PC-9 (cell line): ENCODE measurements around the gene NDUFB11. TPM values are rescaled to one million over a fixed set of nuclear protein-coding genes. Genes with fewer than 3 reads are reported as not detected.
A peak's percentile ranks its signal among the peaks of the same experiment; 100 is the strongest.
"Not testable (repeated sequence)": the region's sequence is repeated elsewhere in the genome, so short reads cannot be mapped to it uniquely, and the experiment has no call there.

Source experiments
- BruUV-seq: library from RNA; stranded (reverse); fragments of 400-500 nt; replicated peaks from 2 replicates; lab custom pipeline; 2021; lab: Mats Ljungman, UMichigan
- CTCF ChIA-PET: fragments of 300-600 bp; sonication (Branson Sonifier 250); formaldehyde crosslinking; loops from one replicate; lab custom pipeline; 2022; ENCODE audit warnings: antibody characterized with exemption; lab: Charles Lee
- POLR2A ChIA-PET: fragments of 300-600 bp; sonication (Branson Sonifier 250); formaldehyde crosslinking; loops from one replicate; lab custom pipeline; 2022; ENCODE audit warnings: antibody characterized with exemption; ENCODE audit not compliant: unreplicated experiment; lab: Charles Lee
- DNase-seq, 2 experiments: peaks; one replicate each; pipeline versions ENCODE4 v3.0.0 to v3.0.0-alpha.2; 2015 to 2022; ENCODE audit warnings: mixed read lengths in 1 of 2
- H2AFZ ChIP-seq: fragments of 200-600 bp; sonication (generic); 2 replicates; pipeline ENCODE4 v1.8.1; 2017; ENCODE audit warnings: antibody characterized with exemption
- H3F3A ChIP-seq: fragments of 200-600 bp; sonication (generic); 2 replicates; pipeline ENCODE4 v1.8.1; 2017; ENCODE audit warnings: antibody characterized with exemption, mild to moderate bottlenecking, low read depth; ENCODE audit not compliant: insufficient read depth
- H3K27ac ChIP-seq: fragments of 200-600 bp; sonication (generic); 2 replicates; pipeline ENCODE4 v1.6.1; 2016; ENCODE audit warnings: mixed run types
- H3K27me3 ChIP-seq: fragments of 200-600 bp; sonication (generic); 2 replicates; pipeline ENCODE4 v1.6.1; 2016; ENCODE audit warnings: low read depth, mixed run types; ENCODE audit not compliant: insufficient read depth
- H3K36me3 ChIP-seq: fragments of 200-600 bp; sonication (generic); 2 replicates; pipeline ENCODE4 v1.6.1; 2016; ENCODE audit warnings: low read depth, mixed run types
- H3K4me1 ChIP-seq: fragments of 200-600 bp; sonication (generic); replicated peaks from 2 replicates; pipeline ENCODE4 v1.6.1; 2016; ENCODE audit warnings: mixed run types; ENCODE audit not compliant: insufficient read depth
- H3K4me2 ChIP-seq: fragments of 200-600 bp; sonication (generic); 2 replicates; pipeline ENCODE4 v1.6.1; 2017; ENCODE audit warnings: mixed run types
- H3K4me3 ChIP-seq: fragments of 200-600 bp; sonication (generic); 2 replicates; pipeline ENCODE4 v1.6.1; 2016; ENCODE audit warnings: mixed run types
- H3K79me2 ChIP-seq: fragments of 200-600 bp; sonication (generic); 2 replicates; pipeline ENCODE4 v1.6.1; 2017; ENCODE audit warnings: low read depth, mixed run types
- H3K9me2 ChIP-seq: fragments of 200-600 bp; sonication (generic); 2 replicates; pipeline ENCODE4 v1.8.1; 2017; ENCODE audit warnings: mild to moderate bottlenecking; ENCODE audit not compliant: insufficient read depth
- H3K9me3 ChIP-seq: fragments of 200-600 bp; sonication (generic); 2 replicates; pipeline ENCODE4 v1.8.1; 2016; ENCODE audit warnings: low read depth; ENCODE audit not compliant: insufficient read depth
- H4K20me1 ChIP-seq: fragments of 200-600 bp; sonication (generic); 2 replicates; pipeline ENCODE4 v1.8.1; 2017; ENCODE audit not compliant: insufficient read depth
- EZH2 ChIP-seq: fragments of 200-600 bp; sonication (generic); IDR thresholded peaks from 2 replicates; pipeline ENCODE4 v1.8.0; 2017; ENCODE audit warnings: antibody characterized with exemption, low read depth
- intact Hi-C: fragments of 100-400 bp; cut with micrococcal nuclease; formaldehyde crosslinking; loops from one replicate; pipeline ENCODE4 v1.10.0; 2022; ENCODE audit not compliant: unreplicated experiment
- total RNA-seq: library from RNA; stranded (reverse); gene quantifications from 2 replicates; pipeline ENCODE4 v1.2.3, GENCODE V29; 2021
- TF ChIP-seq, protein P1 (sequence below): fragments of 200-600 bp; sonication (generic); conservative IDR thresholded peaks from 2 replicates; pipeline ENCODE4 v1.6.1; 2017; ENCODE audit warnings: mixed run types, antibody characterized with exemption, mild to moderate bottlenecking, moderate library complexity

The NDUFB11 gene
- total RNA-seq, 1 experiment from 2014 or later = 58.2 TPM

- Histone ChIP-seq H3K9me3 (no peaks in the 10 kb centered on the region), H4K20me1 (peaks cover 5% of the 10 kb centered on the region; the same call in 1 of the 2 replicates), H3K27me3 (no peaks in the 10 kb centered on the region), H3K4me3 (peak overlapping the region; percentile 57; the same call in 1 of the 2 replicates), H3F3A (no peaks in the 10 kb centered on the region), H2AFZ (no peak overlapping the region), H3K79me2 (peaks cover 48% of the 10 kb centered on the region), H3K4me1 (no peaks in the 10 kb centered on the region), H3K4me2 (peak overlapping the region; percentile 68), H3K9me2 (no peaks in the 10 kb centered on the region), H3K27ac (peak overlapping the region; percentile 81), H3K36me3 (no peaks in the 10 kb centered on the region)
- no peak for DNase-seq
- ChIA-PET POLR2A (interaction anchor here (0.6 kb wide), 1 partner anchor 16 kb away, joined by 9 read pairs; no protein-coding TSS in a partner anchor), CTCF (no interaction called here)
- no TSS peak for BruUV-seq
- intact Hi-C loops = no loop called here
- TF ChIP-seq, protein P1, sequence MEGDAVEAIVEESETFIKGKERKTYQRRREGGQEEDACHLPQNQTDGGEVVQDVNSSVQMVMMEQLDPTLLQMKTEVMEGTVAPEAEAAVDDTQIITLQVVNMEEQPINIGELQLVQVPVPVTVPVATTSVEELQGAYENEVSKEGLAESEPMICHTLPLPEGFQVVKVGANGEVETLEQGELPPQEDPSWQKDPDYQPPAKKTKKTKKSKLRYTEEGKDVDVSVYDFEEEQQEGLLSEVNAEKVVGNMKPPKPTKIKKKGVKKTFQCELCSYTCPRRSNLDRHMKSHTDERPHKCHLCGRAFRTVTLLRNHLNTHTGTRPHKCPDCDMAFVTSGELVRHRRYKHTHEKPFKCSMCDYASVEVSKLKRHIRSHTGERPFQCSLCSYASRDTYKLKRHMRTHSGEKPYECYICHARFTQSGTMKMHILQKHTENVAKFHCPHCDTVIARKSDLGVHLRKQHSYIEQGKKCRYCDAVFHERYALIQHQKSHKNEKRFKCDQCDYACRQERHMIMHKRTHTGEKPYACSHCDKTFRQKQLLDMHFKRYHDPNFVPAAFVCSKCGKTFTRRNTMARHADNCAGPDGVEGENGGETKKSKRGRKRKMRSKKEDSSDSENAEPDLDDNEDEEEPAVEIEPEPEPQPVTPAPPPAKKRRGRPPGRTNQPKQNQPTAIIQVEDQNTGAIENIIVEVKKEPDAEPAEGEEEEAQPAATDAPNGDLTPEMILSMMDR = no peak
- TF ChIP-seq EZH2 = no peak
These were observed 1.1 kb upstream of the NDUFB11 start for GRCh38 chrX:47145395-47146120.

DNA sequence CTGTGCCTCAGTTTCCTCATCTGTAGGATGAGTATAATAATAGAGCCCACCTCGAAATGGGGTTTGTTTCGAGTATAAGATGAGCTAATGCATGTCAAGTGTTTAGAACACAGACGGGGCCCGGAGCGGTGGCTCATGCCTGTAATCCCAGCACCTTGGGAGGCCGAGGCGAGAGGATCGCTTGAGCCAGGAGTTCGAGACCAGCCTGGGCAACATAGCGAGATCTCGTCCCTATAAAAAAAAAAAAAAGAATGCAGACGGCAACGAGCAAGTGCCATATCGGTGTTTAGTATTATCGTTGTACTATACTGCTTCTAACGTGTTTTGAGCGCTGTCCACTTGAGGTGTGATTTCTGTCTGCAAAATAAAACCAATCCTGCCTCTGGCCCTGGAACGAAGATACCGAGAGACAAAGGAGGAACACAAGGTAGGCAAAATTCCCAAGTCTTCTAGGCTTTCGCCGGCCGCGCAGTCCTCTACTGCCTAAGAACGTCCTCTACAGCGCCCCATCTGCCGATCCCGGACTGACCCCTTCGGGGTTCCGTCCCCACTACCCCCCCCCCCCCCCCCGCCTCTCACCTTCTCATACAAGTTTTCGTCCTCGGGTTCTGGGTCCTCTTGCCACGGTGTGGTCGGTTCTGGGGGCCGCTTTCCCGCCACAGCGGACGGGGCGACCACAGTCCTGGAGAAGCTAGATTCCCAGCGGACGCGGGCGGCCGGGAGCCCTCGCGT, 442 bp downstream of the NDUFB11 start:
- peaks cover 5% of the 10 kb centered on the region; the same call in 1 of the 2 replicates for H4K20me1 ChIP-seq
- H3K27me3 ChIP-seq = no peaks in the 10 kb centered on the region
- DNase-seq = no peak
- TF ChIP-seq, protein P1 = no peak
- TF ChIP-seq EZH2 = no peak
- intact Hi-C loops = no loop called here
- TSS peak; percentile 67 for BruUV-seq
- H3K9me3 ChIP-seq = no peaks in the 10 kb centered on the region
- no peaks in the 10 kb centered on the region for H3F3A ChIP-seq
- POLR2A ChIA-PET = no interaction called here
- no peaks in the 10 kb centered on the region for H3K4me1 ChIP-seq
- H2AFZ ChIP-seq = peak overlapping the region; percentile 39; the same call in 1 of the 2 replicates
- H3K79me2 ChIP-seq = peaks cover 39% of the 10 kb centered on the region
- H3K4me2 ChIP-seq = peak overlapping the region; percentile 65
- CTCF ChIA-PET = interaction anchor here (1.0 kb wide), 1 partner anchor 10 kb away, joined by 3 read pairs; no protein-coding TSS in a partner anchor
- H3K27ac ChIP-seq = peak overlapping the region; percentile 81; the same call in 1 of the 2 replicates
- peak overlapping the region; percentile 57 for H3K4me3 ChIP-seq
- H3K9me2 ChIP-seq = no peaks in the 10 kb centered on the region
- H3K36me3 ChIP-seq = no peaks in the 10 kb centered on the region

DNA sequence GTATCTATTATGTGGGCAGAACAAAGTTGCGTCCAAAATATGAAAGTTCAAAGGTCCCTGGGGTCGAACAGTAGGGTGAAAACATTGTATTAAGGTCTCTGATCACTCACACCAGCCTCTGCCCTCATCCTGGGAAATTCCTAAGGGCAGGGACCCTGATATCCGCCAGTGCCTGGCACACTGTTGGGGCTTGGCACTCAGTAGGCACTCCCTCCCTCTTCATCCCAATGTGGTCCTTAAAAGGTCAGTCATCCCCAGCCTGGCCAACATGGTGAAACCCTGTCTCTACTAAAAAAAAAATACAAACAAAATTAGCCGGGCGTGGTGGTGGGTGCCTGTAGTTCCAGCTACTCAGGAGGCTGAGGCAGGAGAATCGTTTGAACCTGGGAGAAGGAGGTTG, 6.3 kb downstream of the NDUFB11 start:
- intact Hi-C loops = no loop called here
- TF ChIP-seq, protein P1 = no peak
- TF ChIP-seq EZH2 = no peak
- Histone ChIP-seq H3F3A (no peaks in the 10 kb centered on the region), H3K9me2 (no peaks in the 10 kb centered on the region), H3K27me3 (no peaks in the 10 kb centered on the region), H4K20me1 (no peaks in the 10 kb centered on the region), H3K9me3 (no peaks in the 10 kb centered on the region), H3K4me1 (no peaks in the 10 kb centered on the region), H3K36me3 (no peaks in the 10 kb centered on the region), H3K79me2 (no peaks in the 10 kb centered on the region), H2AFZ (no peak overlapping the region), H3K4me2 (no peak overlapping the region), H3K4me3 (no peak overlapping the region), H3K27ac (no peak overlapping the region)
- BruUV-seq = no TSS peak
- ChIA-PET POLR2A (no interaction called here), CTCF (no interaction called here)
- no peak for DNase-seq

DNA sequence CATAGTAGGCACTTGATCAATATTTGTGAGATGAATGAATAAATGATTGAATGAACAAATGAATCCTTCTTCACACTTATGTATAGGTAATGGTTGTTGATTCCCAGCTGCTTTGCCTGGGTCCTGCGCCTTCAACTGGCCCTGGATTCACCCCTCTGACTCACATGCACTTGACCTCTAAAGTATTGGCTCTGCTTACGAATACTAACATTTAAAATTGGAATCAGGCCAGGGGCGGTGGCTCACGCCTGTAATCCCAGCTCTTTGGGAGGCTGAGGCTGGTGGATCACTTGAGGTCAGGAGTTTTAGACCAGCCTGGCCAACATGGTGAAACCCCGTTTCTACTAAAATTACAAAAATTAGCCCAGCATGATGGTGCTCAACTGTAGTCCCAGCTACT, 8.9 kb downstream of the NDUFB11 start:
- H4K20me1 ChIP-seq, DNase-seq, CTCF ChIA-PET, H3K9me2 ChIP-seq, H3K79me2 ChIP-seq, H3K36me3 ChIP-seq, H2AFZ ChIP-seq, H3K27me3 ChIP-seq, H3K27ac ChIP-seq, H3K4me1 ChIP-seq, H3K9me3 ChIP-seq, H3F3A ChIP-seq, H3K4me3 ChIP-seq, intact Hi-C loops, H3K4me2 ChIP-seq, BruUV-seq, POLR2A ChIA-PET: not testable (repeated sequence)
